GM18909 (cell line): ENCODE results near the gene TPGS2.
"Not testable (repeated sequence)": the region's sequence is repeated elsewhere in the genome, so short reads cannot be mapped to it uniquely, and the experiment has no call there.

Source experiments
- ATAC-seq: cut with Tn5 transposase; IDR thresholded peaks from one replicate; pipeline ENCODE4 v1.9.1; 2021; ENCODE audit warnings: mild to moderate bottlenecking; ENCODE audit not compliant: unreplicated experiment, poor library complexity

TPGS2 gene

DNA sequence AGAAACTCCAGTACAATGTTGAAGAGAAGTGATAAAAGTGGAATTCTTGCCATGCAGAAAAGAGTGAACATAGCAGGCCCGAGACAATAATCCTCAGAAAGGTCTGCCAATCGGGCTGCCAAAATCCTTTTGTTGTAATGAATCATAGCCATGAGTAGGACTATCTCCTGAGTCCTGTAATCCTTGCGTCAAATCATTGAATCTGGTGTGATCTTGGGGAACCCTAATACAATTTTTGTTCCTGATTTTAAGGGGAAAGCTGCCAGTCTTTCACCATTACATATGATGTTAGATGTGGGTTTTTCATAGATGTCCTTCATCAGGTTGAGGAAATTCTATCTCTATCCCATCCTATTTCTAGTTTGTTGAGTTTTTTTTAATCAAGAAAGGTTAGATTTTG lies 2.2 kb downstream of the TPGS2 start:
- ATAC-seq: no peak

DNA sequence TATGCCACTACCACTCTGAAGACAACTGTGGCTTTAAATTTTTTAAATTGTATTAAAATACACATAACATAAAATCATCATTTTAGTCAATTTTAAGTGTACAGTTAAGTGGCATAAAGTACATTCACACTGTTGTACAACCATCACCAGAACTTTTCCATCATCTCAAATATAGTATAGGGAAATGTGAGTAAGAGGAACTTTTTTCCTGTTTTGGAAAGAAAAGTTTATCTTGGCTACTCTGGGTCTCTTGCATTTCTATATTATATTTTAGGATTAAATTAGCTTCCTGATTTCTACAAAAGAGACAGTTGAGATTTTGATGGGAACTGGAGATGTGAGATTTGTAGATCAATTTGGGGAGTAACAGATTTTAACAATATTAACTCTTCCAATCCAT lies 3.3 kb downstream of the TPGS2 start:
- ATAC-seq: no peak

DNA sequence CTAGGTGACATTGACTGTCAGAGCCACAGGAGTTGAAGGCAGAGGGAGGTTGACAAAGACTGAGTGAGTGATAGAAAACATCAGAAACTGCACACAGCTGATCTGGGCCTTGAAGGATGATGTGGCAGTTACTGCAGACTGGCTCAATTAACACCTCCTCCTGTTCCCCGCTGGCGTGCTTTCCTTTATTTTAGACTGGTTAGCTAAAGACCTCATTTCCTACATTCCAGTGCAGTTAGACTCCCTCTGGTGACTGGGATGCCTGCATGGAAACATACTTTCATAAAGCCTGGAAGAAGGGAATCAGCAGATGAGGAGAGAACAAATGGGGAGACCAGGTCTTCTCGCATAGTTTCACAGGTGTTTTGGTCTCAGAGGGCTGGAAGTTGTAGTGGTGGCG lies 7.1 kb downstream of the TPGS2 start:
- ATAC-seq: no peak

DNA sequence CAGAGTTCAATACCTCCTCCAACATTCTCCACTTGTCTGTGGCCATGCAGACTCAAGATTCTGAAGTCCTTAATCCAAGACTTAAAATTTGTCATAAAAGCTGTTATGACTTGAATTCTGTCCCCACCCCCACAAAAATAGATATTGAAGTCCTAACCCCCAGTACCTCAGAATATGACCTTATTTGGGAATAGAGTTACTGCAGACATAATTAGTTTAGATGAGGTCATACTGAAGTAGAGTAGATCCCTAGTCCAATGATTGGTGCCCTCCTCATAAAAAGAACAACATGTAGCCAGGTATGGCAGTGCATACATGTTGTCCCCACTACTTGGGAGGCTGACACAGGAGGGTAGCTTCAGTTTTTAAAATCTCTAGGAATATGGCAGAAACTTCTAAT lies 9.2 kb downstream of the TPGS2 start:
- ATAC-seq: no peak

DNA sequence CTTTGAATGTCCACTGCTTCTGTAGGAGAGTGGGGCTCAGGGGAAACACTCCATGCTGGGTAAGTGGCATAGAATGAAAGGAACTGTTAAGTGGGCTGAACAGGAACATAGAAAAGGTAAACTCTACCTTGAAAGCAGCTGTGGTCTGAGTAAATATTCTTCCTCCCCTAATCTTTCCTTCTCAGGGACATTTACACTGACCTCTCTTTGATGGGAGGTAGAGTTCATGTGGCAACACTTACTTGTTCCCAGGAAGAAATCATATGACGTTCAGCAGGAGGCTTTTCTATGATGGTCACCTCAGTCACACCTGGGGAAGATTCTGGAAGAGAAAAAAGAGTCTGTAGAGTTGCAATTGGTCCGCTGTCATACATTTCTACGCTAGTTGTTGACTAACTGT lies 10.2 kb downstream of the TPGS2 start:
- ATAC-seq: no peak

DNA sequence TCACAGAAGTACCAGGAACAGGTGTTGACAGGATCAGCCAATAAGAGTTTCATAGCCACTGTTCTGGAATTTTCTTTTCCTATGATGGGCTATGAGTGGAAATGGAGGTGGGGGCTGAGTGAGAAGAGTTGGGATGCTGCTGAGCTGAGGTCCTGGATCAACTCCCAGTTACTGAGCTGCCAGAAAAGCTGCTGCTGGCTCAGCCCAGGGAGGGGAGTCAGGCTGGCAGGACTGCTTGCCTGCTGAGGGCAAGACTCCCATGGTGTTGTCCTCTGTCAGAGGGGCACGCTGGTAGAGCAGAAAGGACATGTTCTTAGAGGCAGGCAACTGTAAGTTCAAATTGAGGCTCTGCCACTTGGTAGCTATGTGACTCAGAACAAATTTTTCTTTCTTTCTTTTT lies 11.8 kb downstream of the TPGS2 start:
- no peak for ATAC-seq

DNA sequence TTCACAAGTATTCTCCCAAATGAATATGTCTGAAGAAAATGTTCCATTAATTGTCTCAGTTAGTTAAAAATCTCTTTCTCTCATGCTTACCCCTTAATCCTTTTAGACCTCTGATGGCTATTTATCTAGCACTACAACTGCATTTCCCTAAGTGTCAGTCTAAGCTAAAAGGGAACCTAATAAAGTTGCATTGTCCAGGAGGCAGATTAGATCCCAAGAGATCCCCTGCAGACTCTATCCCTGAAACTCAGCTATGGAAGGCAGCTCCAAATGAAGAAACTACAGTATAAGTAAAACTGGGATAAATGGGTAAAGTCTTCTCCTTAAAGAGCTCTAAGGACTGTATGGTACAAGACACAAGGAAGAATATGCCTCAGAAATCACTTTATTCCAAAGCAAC lies 12.7 kb downstream of the TPGS2 start:
- ATAC-seq: not testable (repeated sequence)

DNA sequence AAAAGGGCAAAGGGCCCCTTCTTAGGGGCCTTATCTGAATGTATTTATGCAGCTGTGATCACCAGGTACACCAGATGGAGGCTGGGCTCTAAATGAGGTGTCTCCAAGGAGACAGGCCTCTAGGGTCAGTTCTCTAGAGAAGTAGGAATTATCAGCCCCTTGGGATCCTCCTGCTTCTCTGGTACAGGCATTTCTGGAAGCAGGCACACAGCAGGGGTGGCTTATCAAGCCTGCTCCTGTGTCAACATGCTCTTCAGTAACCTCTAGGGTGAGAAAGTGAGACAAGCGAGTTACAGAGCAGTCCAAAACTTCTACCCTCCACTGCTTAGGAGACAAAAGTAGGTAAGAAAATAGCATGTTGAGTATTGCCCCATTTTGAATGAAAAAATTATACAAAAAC lies 13.8 kb downstream of the TPGS2 start:
- ATAC-seq: no peak

DNA sequence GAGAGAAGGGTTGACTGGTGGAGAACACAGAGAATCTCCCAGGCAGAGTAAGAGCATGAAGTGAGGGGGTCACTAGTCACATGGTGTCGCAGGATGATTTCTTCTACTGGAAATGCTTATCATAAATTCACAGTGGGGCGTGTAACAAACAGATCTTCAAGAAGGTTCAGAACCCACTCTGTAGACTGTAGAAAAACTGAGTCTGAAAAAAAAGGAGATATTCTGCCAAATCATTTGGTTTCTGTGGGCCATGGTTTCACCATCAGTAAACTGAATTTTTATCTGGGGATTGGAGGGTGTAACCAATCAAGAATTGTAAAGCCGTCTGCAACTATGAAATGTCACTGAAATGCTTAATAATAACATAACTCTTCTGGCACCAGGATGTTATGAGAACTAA lies 15.0 kb downstream of the TPGS2 start:
- no peak for ATAC-seq

DNA sequence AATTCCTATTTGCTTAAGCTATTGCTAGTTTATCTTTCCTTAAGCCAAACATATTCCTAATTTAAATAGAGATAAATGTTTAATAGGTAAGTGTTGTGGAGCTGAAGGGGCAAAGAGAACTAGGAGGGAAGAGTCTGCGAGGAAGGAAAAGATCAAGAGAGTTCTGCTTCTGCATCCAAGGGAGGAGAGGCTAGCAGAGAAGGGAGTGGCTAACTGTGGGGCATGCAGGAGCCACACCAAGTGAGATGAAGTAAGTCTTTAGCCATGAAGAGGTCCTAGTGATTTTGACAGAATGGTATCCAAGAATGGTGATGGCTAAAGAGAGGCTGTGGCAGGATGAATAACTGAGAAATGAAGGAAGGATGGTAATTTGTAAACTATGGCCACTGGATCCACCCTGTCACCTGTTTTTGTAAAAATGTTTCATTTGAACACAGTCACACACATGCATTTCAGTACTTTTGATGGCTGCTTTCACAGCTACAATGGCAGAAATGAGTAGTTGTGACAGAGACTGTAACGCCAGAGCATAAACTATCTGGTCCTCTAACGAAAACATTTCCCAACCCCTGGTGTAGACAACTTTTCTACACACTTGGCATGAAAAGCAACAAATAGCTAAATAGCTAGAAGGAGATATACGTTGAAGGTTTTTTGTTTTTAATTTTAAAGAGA lies 15.6 kb downstream of the TPGS2 start:
- no peak for ATAC-seq

DNA sequence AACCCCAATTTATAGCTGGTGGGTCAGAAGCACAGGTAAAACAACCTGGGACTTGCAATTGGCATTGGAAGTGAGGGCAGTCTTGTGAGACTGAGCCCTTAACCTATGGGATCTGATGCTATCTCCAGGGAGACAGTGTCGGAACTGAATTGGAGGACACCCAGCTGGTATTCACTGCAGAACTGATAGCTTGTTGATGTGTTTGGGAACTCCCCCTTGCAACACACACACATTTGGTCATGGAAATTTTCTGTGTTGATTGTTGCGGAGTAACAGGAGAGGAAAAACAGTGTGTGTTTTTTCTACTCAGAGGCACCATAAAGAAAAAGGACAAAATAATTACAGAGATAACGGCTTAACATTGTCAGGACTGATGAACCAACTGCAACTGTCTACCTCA lies 16.1 kb downstream of the TPGS2 start:
- ATAC-seq: no peak

DNA sequence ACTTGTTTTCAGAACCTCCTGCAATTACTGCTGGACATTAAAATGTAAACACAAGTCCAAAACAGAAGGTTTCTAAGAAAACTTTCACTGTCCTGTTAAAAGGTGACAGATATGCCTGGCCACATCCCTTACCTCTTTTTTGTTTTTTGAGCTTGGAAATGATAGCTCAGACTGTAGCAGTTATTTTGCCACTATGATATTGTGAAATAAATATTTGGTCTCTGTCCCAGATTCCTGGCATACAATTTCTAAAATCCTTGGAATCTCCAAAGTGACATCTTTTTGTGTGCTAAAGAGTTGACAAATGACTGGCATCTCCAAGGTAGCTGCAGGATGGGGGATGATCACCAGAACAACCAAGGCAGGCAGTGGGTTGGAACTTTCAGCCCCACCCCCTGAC lies 16.8 kb downstream of the TPGS2 start:
- no peak for ATAC-seq

DNA sequence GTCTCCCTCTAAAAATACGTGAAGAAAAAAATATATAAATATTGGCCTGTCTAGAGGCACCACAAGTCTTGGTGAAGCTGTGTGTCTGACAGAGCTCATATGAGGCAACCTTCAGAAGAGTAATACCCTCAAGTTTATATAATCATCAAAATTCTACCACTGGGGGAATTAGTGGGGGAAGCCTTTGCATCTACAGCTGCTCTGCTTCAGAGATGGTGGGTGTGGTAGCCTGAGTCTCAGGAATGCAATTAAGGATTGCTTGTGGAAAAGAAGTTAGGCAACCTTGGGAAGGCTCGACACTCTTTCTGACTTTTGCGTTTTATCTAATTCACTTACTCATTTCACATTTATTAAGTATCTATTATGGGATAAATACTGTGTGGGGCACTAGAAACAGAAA lies 17.4 kb downstream of the TPGS2 start:
- no peak for ATAC-seq

DNA sequence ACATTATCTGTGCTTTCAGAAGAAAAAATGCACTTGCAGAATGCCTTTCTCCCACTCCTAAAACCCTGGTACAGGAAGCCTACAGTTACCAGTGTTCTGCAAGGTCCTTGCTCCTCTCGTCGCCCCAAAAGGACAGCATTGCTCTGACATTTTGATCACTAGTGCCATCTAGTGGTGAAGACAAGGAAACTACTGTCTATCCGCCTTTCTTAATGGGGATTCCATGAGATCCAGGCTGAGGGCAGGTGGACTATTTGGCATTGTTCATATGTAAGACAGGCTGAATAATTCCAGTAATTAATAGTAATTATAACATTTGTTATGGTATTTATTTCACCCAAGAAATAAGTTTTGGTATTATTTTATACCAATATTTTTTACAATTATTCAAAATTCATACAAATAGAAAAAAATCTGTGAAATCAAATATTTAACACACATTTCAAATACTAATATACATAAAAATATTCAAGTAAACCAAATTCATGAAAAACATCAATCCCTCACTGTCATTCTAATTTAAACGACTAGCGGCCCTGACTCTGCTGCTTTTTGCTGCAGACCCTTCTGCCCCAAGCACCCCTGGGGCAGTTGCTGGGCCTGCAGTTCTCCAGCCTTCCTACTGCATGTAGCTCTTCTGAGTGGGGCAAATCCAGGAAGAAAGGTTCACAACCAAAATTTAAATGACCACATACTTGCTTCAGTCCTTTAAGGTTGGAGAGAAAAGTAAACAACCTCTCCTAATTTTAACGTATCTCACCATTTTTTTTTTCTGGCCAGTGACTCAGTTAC lies 19.0 kb downstream of the TPGS2 start:
- peak; percentile 97 for ATAC-seq

DNA sequence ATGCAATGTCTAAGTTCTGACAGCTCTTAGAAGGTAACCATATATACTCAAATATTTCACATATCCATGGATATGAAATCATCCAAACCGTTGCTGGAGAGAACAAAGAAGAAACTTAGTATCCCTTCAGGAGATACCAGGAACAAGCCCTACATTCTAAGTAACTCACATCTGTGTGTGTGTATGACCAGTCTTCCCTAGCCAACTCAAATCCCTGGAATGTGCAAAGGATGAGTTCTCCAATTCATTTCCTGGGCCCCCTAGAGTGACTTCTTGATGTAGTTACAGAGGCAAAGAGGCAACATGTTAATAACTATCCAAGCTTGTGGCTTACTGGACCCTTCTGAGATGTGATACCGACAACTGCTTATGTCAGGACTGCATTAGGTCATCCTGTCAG lies 20.1 kb downstream of the TPGS2 start:
- ATAC-seq: no peak

DNA sequence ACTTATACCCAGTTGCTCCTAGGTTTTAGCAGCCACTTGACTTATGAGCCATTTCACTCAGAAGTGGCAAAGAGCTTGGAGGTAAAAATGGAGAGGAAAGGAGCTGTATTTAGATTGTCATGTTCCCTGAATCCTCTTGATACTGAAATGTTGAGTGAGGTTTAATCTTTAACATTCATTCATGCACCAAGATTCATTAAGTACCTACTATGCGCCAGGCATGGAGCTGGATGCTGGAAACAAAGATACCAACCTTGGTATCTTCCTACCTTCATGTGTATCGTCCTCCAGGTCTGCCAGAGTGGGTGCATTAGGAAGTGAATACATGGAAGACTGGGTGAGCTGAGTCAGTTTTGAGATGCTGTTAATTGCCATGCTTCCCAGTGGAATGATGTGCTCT lies 23.7 kb downstream of the TPGS2 start:
- ATAC-seq: no peak

DNA sequence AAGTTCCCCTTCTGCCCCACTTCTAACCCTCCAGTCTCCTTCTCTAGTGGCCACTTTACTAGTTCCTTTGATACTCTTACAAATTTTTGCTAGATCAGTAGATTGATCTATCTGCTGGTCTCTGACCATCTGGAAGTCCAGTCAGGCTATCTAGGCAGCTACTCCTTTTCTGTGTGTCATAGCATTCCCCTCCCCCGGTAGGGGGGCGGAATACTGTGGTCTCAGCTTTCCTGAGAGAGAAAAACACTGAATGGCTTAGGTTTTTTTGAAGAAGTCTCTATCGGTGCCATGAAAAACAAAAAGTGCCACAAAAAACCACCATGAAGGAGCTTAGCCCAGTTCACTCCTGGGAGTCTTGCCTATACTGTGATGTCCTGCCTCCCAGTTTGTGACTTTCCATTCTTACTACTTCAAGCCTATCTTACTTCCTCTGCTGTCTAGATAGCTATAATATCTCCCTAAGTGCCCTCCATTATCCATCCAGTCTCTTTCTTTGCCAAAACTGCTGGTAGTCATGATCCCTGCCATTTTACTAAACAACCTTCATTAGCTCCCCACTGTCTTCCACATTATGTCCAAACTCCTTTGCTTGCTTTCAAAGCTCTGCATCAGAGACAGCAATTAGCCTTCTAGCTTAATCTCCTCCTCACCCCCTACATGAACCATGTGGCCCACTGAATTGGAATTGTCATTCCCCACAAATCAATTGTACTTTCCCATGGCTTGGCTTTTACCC lies 29.9 kb downstream of the TPGS2 start:
- ATAC-seq: no peak

DNA sequence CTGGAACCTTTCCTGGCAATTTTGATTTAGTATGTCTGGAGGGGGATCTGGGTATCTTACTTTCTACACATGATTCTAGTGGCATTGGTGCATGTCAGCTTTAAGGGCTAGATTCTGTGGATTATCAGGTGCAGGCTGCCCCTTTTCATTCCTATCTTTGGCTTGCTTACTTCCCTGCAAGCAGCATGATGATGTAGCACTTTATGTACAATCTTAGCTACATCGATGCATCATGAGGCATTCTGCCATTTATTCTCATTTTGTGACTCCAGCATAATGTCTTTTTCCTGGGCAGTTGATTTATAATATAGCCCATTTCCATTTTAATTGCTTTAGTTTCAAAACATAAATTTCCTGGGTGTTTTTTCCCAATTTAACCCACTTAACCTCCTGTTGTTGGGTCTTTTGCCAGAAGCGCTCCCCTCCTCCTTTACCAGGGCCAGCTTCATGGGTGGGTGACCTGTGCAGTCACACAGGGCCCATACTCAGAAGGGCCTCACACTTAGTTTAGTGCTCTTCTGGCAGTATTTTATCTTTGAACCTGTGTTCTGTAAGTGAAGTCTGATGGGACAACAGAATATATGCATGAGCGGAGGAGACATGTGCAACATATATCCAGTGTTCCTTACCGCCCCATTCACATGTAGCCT lies 36.0 kb downstream of the TPGS2 start:
- ATAC-seq: no peak

DNA sequence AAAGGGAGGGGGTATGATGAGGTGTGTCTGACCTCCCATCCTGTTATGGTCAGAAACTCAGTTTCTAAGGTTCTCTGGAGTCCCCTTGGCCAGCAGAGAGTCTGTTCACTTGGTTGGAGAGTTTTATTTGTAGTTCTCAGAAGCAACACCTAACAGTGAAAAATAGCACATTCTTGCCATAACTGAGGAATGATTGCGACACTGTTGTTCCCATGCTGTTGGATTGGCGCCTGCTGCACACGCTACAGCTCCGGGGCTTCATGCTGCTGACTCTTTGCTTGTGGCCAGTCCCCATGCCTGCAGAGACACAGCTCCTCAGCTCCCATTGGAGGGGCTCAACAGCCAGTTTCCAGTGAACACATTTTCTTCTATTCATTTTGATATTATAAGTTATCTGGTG lies 42.1 kb downstream of the TPGS2 start:
- ATAC-seq: no peak

DNA sequence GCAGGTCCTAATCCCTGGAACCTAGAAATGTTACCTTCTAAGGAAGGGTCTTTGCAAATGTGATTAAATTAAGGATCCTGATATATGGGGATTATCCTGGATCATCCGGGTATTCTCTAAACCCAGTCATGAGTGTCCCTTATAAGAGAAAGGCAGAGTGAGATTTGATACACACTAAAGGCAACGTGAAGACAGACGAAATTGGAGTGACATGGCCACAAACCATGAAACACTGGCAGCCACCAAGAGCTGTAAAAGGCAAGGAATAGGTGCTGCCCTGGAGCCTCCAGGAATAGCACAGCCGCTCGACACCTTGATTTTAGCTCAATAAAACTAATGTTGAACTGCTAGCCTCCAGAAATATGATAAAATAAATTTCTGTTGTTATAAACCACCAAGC lies 45.0 kb downstream of the TPGS2 start:
- no peak for ATAC-seq

DNA sequence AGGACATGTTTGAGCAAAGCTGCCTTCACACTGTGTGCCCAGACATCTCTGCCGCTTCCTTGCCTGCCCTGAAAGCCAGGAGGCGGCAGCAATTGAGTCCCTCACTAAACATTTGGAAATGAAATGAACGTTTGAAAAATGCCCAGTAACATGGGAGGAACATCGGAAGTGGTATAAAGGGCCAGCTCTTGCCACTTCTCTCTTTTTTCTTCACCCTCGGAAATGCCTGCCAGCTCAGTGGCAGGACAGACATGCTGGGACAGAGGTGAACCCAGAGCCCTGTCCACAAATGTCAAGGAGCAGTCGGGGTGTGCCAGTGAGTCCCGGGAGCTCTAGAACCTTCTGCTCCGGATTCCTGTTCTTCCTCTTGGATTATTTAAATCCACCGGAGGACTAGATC lies 46.1 kb downstream of the TPGS2 start:
- ATAC-seq: no peak
